CD8-positive, alpha-beta memory T cell (primary cell): ENCODE data around the gene OPRM1. TPM values are rescaled to one million over a fixed set of nuclear protein-coding genes. Genes with fewer than 3 reads are reported as not detected.
"Not testable (repeated sequence)": the region's sequence is repeated elsewhere in the genome, so short reads cannot be mapped to it uniquely, and the experiment has no call there.

Source experiments
- CTCF ChIA-PET: fragments of 350-600 bp; sonication (Branson Sonifier 250); formaldehyde crosslinking; loops from one replicate; lab custom pipeline; 2021; ENCODE audit warnings: antibody characterized with exemption; lab: Charles Lee
- POLR2A ChIA-PET: fragments of 350-600 bp; sonication (Branson Sonifier 250); formaldehyde crosslinking; loops from one replicate; lab custom pipeline; 2021; ENCODE audit warnings: antibody characterized with exemption; lab: Charles Lee
- DNase-seq, 5 donors: peaks; one replicate each; pipeline versions ENCODE4 v3.0.0 to v3.0.0-alpha.2; 2020 to 2022; ENCODE audit warnings: mixed read lengths in 1 of 5
- H3K27ac ChIP-seq: one replicate; pipeline ENCODE4 v1.7.0; 2013; ENCODE audit warnings: low read depth, mild to moderate bottlenecking, low read length, moderate library complexity
- H3K27me3 ChIP-seq: 2 replicates; pipeline ENCODE4 v1.7.0; 2013; ENCODE audit warnings: low read length, mild to moderate bottlenecking; ENCODE audit not compliant: insufficient read depth, poor library complexity, severe bottlenecking
- H3K36me3 ChIP-seq: 2 replicates; pipeline ENCODE4 v1.7.0; 2013; ENCODE audit warnings: mild to moderate bottlenecking, low read length, moderate library complexity; ENCODE audit not compliant: insufficient read depth
- H3K4me1 ChIP-seq: 2 replicates; pipeline ENCODE4 v1.7.0; 2013; ENCODE audit warnings: mild to moderate bottlenecking, low read length, moderate library complexity; ENCODE audit not compliant: insufficient read depth
- H3K4me3 ChIP-seq: 2 replicates; pipeline ENCODE4 v1.7.0; 2013; ENCODE audit warnings: mild to moderate bottlenecking, low read length
- H3K9me3 ChIP-seq: 2 replicates; pipeline ENCODE4 v1.7.0; 2013; ENCODE audit warnings: mild to moderate bottlenecking, low read length
- H3K27ac Mint-ChIP-seq, 8 donors: one replicate each; pipeline ENCODE4 v1.8.0; 2020 to 2021; ENCODE audit warnings: mixed read lengths in 8 of 8, mild to moderate bottlenecking in 6 of 8, inconsistent platforms in 3 of 8, moderate library complexity in 3 of 8
- H3K27me3 Mint-ChIP-seq, 2 donors: one replicate each; pipeline ENCODE4 v1.8.0; 2020 to 2021; ENCODE audit warnings: mixed read lengths in 2 of 2, mild to moderate bottlenecking in 1 of 2, moderate library complexity in 1 of 2
- H3K36me3 Mint-ChIP-seq, 3 donors: one replicate each; pipeline ENCODE4 v1.8.0; 2020 to 2021; ENCODE audit warnings: mixed read lengths in 3 of 3, inconsistent platforms in 1 of 3, mild to moderate bottlenecking in 1 of 3
- H3K4me1 Mint-ChIP-seq, 3 donors: one replicate each; pipeline ENCODE4 v1.8.0; 2020 to 2021; ENCODE audit warnings: mixed read lengths in 3 of 3, inconsistent platforms in 1 of 3, mild to moderate bottlenecking in 1 of 3
- H3K4me3 Mint-ChIP-seq, 7 donors: one replicate each; pipeline ENCODE4 v1.8.0; 2020 to 2021; ENCODE audit warnings: mixed read lengths in 7 of 7, mild to moderate bottlenecking in 6 of 7, moderate library complexity in 4 of 7, inconsistent platforms in 2 of 7
- H3K9me3 Mint-ChIP-seq, 5 donors: one replicate each; pipeline ENCODE4 v1.8.0; 2020 to 2022; ENCODE audit warnings: mixed read lengths in 5 of 5, mild to moderate bottlenecking in 3 of 5, moderate library complexity in 2 of 5, inconsistent platforms in 1 of 5
- polyA plus RNA-seq: library from polyadenylated mRNA; unstranded; fragments of 300-500 nt; fragmentation: Illumina TruSeq; gene quantifications from one replicate; pipeline ENCODE4 v1.2.3, GENCODE V29; 2021
- total RNA-seq, 2 experiments: library from RNA; stranded (reverse); gene quantifications; one replicate each; pipeline ENCODE4 v1.2.3, GENCODE V29; 2021

The OPRM1 gene
- total and polyA plus RNA-seq, 3 experiments from 2014 or later: not detected

GRCh38 chr6:154060076-154060475 is 21.0 kb downstream of the OPRM1 start:
- no peaks in the 10 kb centered on the region for H3K27me3 ChIP-seq
- Mint-ChIP-seq H3K36me3 (no peaks in the 10 kb centered on the region), H3K4me3 (no peak overlapping the region), H3K4me1 (no peaks in the 10 kb centered on the region), H3K9me3 (peaks cover 0 to 4% (median 1%) of the 10 kb centered on the region in 5 donors), H3K27me3 (peaks cover 0 to 4% of the 10 kb centered on the region in 2 donors), H3K27ac (no peak overlapping the region)
- DNase-seq: no peak
- no peaks in the 10 kb centered on the region for H3K36me3 ChIP-seq
- no peak overlapping the region for H3K4me3 ChIP-seq
- POLR2A ChIA-PET: no interaction called here
- CTCF ChIA-PET: no interaction called here
- no peaks in the 10 kb centered on the region for H3K9me3 ChIP-seq
- H3K4me1 ChIP-seq: no peaks in the 10 kb centered on the region
- H3K27ac ChIP-seq: no peak overlapping the region

- Mint-ChIP-seq H3K27me3 (peaks cover 3 to 34% of the 10 kb centered on the region in 2 donors), H3K27ac (no peak overlapping the region), H3K4me3 (no peak overlapping the region), H3K9me3 (peaks cover 0 to 13% (median 0%) of the 10 kb centered on the region in 5 donors), H3K36me3 (no peaks in the 10 kb centered on the region), H3K4me1 (no peaks in the 10 kb centered on the region)
- POLR2A ChIA-PET: no interaction called here
- CTCF ChIA-PET: no interaction called here
- H3K9me3 ChIP-seq: no peaks in the 10 kb centered on the region
- H3K27ac ChIP-seq: no peak overlapping the region
- no peak for DNase-seq
- H3K4me1 ChIP-seq: no peaks in the 10 kb centered on the region
- no peaks in the 10 kb centered on the region for H3K36me3 ChIP-seq
- no peak overlapping the region for H3K4me3 ChIP-seq
- no peaks in the 10 kb centered on the region for H3K27me3 ChIP-seq
These were observed 31.0 kb downstream of the OPRM1 start for GRCh38 chr6:154070041-154070440.

- no peaks in the 10 kb centered on the region for H3K27me3 ChIP-seq
- Mint-ChIP-seq H3K36me3 (no peaks in the 10 kb centered on the region), H3K9me3 (peaks cover 0 to 11% (median 0%) of the 10 kb centered on the region in 5 donors), H3K27me3 (peaks cover 3 to 34% of the 10 kb centered on the region in 2 donors), H3K27ac (no peak overlapping the region), H3K4me1 (no peaks in the 10 kb centered on the region), H3K4me3 (no peak overlapping the region)
- H3K4me3 ChIP-seq: no peak overlapping the region
- H3K9me3 ChIP-seq: no peaks in the 10 kb centered on the region
- CTCF ChIA-PET: no interaction called here
- H3K27ac ChIP-seq: no peak overlapping the region
- POLR2A ChIA-PET: no interaction called here
- DNase-seq: no peak
- H3K4me1 ChIP-seq: no peaks in the 10 kb centered on the region
- no peaks in the 10 kb centered on the region for H3K36me3 ChIP-seq
These were observed 31.6 kb downstream of the OPRM1 start for GRCh38 chr6:154070657-154071056.

GRCh38 chr6:154071236-154071635 is 32.2 kb downstream of the OPRM1 start:
- POLR2A ChIA-PET: no interaction called here
- Mint-ChIP-seq H3K27me3 (peaks cover 3 to 34% of the 10 kb centered on the region in 2 donors), H3K36me3 (no peaks in the 10 kb centered on the region), H3K9me3 (peaks cover 0 to 7% (median 0%) of the 10 kb centered on the region in 5 donors), H3K4me1 (no peaks in the 10 kb centered on the region), H3K27ac (no peak overlapping the region), H3K4me3 (no peak overlapping the region)
- no peaks in the 10 kb centered on the region for H3K27me3 ChIP-seq
- DNase-seq: no peak
- no peaks in the 10 kb centered on the region for H3K36me3 ChIP-seq
- CTCF ChIA-PET: no interaction called here
- no peaks in the 10 kb centered on the region for H3K9me3 ChIP-seq
- H3K27ac ChIP-seq: no peak overlapping the region
- H3K4me3 ChIP-seq: no peak overlapping the region
- no peaks in the 10 kb centered on the region for H3K4me1 ChIP-seq

GRCh38 chr6:154071711-154072110 is 32.7 kb downstream of the OPRM1 start:
- Mint-ChIP-seq H3K9me3 (peaks cover 0 to 7% (median 0%) of the 10 kb centered on the region in 5 donors), H3K27ac (no peak overlapping the region), H3K36me3 (no peaks in the 10 kb centered on the region), H3K27me3 (peaks cover 3 to 39% of the 10 kb centered on the region in 2 donors), H3K4me1 (no peaks in the 10 kb centered on the region), H3K4me3 (no peak overlapping the region)
- no peaks in the 10 kb centered on the region for H3K27me3 ChIP-seq
- CTCF ChIA-PET: no interaction called here
- no peaks in the 10 kb centered on the region for H3K9me3 ChIP-seq
- H3K36me3 ChIP-seq: no peaks in the 10 kb centered on the region
- no peaks in the 10 kb centered on the region for H3K4me1 ChIP-seq
- no peak overlapping the region for H3K27ac ChIP-seq
- no peak overlapping the region for H3K4me3 ChIP-seq
- POLR2A ChIA-PET: no interaction called here
- no peak for DNase-seq

- H3K4me1 Mint-ChIP-seq, POLR2A ChIA-PET, H3K4me1 ChIP-seq, H3K36me3 Mint-ChIP-seq, H3K9me3 Mint-ChIP-seq, DNase-seq, H3K27me3 ChIP-seq, H3K9me3 ChIP-seq, CTCF ChIA-PET, H3K27ac Mint-ChIP-seq, H3K27ac ChIP-seq, H3K4me3 Mint-ChIP-seq, H3K36me3 ChIP-seq, H3K4me3 ChIP-seq: not testable (repeated sequence)
- peaks cover 2 to 15% of the 10 kb centered on the region in 2 donors for H3K27me3 Mint-ChIP-seq
These were observed 39.6 kb downstream of the OPRM1 start for GRCh38 chr6:154078596-154078995.

- no peak overlapping the region for H3K27ac Mint-ChIP-seq
- ChIA-PET CTCF (no interaction called here), POLR2A (no interaction called here)
- no peaks in the 10 kb centered on the region for H3K36me3 Mint-ChIP-seq
- H3K4me3 ChIP-seq: no peak overlapping the region
- no peaks in the 10 kb centered on the region for H3K4me1 ChIP-seq
- H3K4me1 Mint-ChIP-seq: no peaks in the 10 kb centered on the region
- no peaks in the 10 kb centered on the region for H3K27me3 ChIP-seq
- H3K4me3 Mint-ChIP-seq: no peak overlapping the region
- DNase-seq: no peak
- H3K9me3 Mint-ChIP-seq: no peaks in the 10 kb centered on the region
- H3K36me3 ChIP-seq: no peaks in the 10 kb centered on the region
- H3K27me3 Mint-ChIP-seq: peaks cover 0 to 15% of the 10 kb centered on the region in 2 donors
- no peak overlapping the region for H3K27ac ChIP-seq
- no peaks in the 10 kb centered on the region for H3K9me3 ChIP-seq
These were observed 41.6 kb downstream of the OPRM1 start for GRCh38 chr6:154080461-154081189.

GRCh38 chr6:154086510-154086909 is 47.5 kb downstream of the OPRM1 start:
- Histone ChIP-seq H3K27ac (no peak overlapping the region), H3K4me1 (no peaks in the 10 kb centered on the region), H3K4me3 (no peak overlapping the region), H3K36me3 (no peaks in the 10 kb centered on the region), H3K27me3 (no peaks in the 10 kb centered on the region), H3K9me3 (no peaks in the 10 kb centered on the region)
- H3K4me3 Mint-ChIP-seq: no peak overlapping the region
- POLR2A ChIA-PET: no interaction called here
- H3K9me3 Mint-ChIP-seq: no peaks in the 10 kb centered on the region
- CTCF ChIA-PET: no interaction called here
- H3K36me3 Mint-ChIP-seq: no peaks in the 10 kb centered on the region
- H3K27me3 Mint-ChIP-seq: peaks cover 0 to 4% of the 10 kb centered on the region in 2 donors
- H3K27ac Mint-ChIP-seq: no peak overlapping the region
- no peaks in the 10 kb centered on the region for H3K4me1 Mint-ChIP-seq
- DNase-seq: no peak
